HL-60 (cell line): ENCODE results near the gene PORCN.
A peak's percentile ranks its signal among the peaks of the same experiment; 100 is the strongest.

ENCODE experiments used
- DNase-seq, 2 experiments: peaks; one replicate each; pipeline ENCODE4 v3.0.0-alpha.2; 2010 to 2020; ENCODE audit warnings: low read depth in 1 of 2, low spot score in 1 of 2
- H3K27ac ChIP-seq: fragments of 250-450 bp; sonication (Bioruptor Pico); replicated peaks from 2 replicates; pipeline ENCODE4 v1.5.1; 2020; ENCODE audit warnings: mild to moderate bottlenecking, moderate library complexity
- H3K27me3 ChIP-seq: fragments of 250-450 bp; sonication (Bioruptor Pico); 2 replicates; pipeline ENCODE4 v1.5.1; 2021; ENCODE audit warnings: mild to moderate bottlenecking, moderate library complexity; ENCODE audit not compliant: insufficient read depth, poor library complexity, severe bottlenecking
- H3K4me3 ChIP-seq: replicated peaks from 2 replicates; pipeline ENCODE4 v1.5.1; 2011; ENCODE audit warnings: mild to moderate bottlenecking, control low read depth, low read length; ENCODE audit not compliant: insufficient read depth
- GABPA ChIP-seq: IDR thresholded peaks from 2 replicates; pipeline ENCODE4 v1.6.1; 2012; ENCODE audit warnings: low read depth
- POLR2AphosphoS5 ChIP-seq: IDR thresholded peaks from 2 replicates; pipeline ENCODE4 v1.6.1; 2012; ENCODE audit warnings: low read depth
- SPI1 ChIP-seq: IDR thresholded peaks from 2 replicates; pipeline ENCODE4 v1.6.1; 2012; ENCODE audit warnings: low read depth, mild to moderate bottlenecking, borderline replicate concordance
- TF ChIP-seq, protein P1 (sequence below): IDR thresholded peaks from one replicate; pipeline ENCODE4 v1.5.1; 2011; ENCODE audit warnings: low read length, control low read depth, inconsistent platforms; ENCODE audit not compliant: insufficient read depth
- TF ChIP-seq, protein P2 (sequence below): IDR thresholded peaks from 2 replicates; pipeline ENCODE4 v1.6.1; 2012; ENCODE audit warnings: low read depth; ENCODE audit not compliant: insufficient replicate concordance

Gene PORCN

DNA sequence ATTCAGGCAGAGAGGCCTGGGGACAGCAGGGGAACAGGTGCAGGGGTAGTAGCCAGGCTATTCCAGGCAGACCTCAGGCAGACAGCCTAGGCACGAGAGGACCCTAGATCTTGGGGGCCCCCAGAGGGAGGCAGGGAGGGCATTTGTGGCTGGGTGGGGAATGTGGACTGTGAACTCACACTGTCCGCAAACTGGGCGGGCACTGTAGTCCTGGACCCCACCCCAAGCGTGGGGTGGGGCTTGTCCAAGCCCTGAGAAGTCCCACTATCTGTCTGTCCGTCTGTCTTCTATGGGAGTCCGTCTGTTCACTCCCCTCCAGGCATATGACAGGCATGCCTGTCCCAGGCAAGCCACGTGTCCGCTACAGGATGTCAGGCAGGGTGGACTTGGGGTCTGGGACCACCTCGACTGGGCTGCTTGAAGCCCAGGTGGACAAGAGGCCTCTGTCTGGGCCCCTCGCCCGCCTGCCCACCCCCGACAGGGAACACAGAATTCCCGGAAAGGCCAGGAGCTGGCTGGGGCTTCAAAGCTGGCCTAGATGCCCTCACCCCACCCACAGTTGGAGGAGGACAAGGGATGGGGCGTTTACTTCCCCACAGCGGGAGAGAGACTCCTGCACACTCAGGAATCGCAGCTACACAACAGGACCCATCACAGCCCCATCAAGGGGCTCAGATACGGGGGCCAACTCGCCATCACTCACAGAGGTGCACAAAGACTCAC, 38.5 kb upstream of the PORCN start, which contains the start of gene SLC38A5:
Gene SLC38A5, minus strand, starts transcription at position 151 of the 723 bp plus-strand sequence. CDS start 2,336 bp downstream, outside the sequence.
- Histone ChIP-seq H3K27ac (peak within 1 kb of the TSS; percentile 79), H3K4me3 (peak within 1 kb of the TSS; percentile 67), H3K27me3 (no peaks in the 10 kb centered on the region)
- no peak for DNase-seq
- TF ChIP-seq POLR2AphosphoS5: no peak
- TF ChIP-seq, protein P1, sequence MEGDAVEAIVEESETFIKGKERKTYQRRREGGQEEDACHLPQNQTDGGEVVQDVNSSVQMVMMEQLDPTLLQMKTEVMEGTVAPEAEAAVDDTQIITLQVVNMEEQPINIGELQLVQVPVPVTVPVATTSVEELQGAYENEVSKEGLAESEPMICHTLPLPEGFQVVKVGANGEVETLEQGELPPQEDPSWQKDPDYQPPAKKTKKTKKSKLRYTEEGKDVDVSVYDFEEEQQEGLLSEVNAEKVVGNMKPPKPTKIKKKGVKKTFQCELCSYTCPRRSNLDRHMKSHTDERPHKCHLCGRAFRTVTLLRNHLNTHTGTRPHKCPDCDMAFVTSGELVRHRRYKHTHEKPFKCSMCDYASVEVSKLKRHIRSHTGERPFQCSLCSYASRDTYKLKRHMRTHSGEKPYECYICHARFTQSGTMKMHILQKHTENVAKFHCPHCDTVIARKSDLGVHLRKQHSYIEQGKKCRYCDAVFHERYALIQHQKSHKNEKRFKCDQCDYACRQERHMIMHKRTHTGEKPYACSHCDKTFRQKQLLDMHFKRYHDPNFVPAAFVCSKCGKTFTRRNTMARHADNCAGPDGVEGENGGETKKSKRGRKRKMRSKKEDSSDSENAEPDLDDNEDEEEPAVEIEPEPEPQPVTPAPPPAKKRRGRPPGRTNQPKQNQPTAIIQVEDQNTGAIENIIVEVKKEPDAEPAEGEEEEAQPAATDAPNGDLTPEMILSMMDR: no peak

DNA sequence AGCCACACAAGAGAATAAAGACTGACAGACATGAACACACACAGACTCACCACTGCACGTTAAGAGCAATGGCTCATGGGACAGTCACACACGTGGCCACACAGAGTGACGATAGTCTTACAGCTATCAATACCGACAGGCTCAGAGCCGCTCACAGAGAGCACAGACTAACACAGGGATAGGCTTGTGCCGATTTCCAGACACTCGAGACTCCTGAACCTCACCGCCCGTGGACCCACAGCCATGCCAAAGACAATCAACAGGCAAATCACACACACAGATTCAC, 38.0 kb upstream of the PORCN start:
- no peak for DNase-seq
- H3K4me3 ChIP-seq: no peak overlapping the region
- no peaks in the 10 kb centered on the region for H3K27me3 ChIP-seq
- H3K27ac ChIP-seq: no peak overlapping the region
- TF ChIP-seq, protein P1: no peak
- TF ChIP-seq POLR2AphosphoS5 (no peak), SPI1 (no peak), GABPA (no peak)
- TF ChIP-seq, protein P2, sequence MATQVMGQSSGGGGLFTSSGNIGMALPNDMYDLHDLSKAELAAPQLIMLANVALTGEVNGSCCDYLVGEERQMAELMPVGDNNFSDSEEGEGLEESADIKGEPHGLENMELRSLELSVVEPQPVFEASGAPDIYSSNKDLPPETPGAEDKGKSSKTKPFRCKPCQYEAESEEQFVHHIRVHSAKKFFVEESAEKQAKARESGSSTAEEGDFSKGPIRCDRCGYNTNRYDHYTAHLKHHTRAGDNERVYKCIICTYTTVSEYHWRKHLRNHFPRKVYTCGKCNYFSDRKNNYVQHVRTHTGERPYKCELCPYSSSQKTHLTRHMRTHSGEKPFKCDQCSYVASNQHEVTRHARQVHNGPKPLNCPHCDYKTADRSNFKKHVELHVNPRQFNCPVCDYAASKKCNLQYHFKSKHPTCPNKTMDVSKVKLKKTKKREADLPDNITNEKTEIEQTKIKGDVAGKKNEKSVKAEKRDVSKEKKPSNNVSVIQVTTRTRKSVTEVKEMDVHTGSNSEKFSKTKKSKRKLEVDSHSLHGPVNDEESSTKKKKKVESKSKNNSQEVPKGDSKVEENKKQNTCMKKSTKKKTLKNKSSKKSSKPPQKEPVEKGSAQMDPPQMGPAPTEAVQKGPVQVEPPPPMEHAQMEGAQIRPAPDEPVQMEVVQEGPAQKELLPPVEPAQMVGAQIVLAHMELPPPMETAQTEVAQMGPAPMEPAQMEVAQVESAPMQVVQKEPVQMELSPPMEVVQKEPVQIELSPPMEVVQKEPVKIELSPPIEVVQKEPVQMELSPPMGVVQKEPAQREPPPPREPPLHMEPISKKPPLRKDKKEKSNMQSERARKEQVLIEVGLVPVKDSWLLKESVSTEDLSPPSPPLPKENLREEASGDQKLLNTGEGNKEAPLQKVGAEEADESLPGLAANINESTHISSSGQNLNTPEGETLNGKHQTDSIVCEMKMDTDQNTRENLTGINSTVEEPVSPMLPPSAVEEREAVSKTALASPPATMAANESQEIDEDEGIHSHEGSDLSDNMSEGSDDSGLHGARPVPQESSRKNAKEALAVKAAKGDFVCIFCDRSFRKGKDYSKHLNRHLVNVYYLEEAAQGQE: no peak

DNA sequence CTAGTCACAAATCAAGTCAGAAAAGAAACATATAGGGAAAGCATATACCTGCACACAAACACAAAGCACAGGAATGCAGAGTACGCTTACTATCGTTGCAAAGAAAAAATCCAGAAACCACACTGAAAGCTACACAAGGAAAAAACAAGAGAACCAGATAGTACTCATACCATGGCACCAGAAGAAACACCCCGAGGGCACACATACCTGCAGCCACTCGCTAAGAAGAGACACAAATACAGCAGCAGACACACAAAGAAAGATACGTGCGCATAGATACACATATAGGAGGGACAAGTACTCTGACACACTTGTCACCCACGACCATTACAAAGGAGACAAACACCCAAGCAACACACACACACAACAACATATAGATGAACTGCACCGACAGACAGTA, 37.3 kb upstream of the PORCN start:
- no peak for TF ChIP-seq GABPA
- TF ChIP-seq, protein P1: no peak
- no peak for TF ChIP-seq SPI1
- no peak for TF ChIP-seq POLR2AphosphoS5
- TF ChIP-seq, protein P2: no peak

GRCh38 chrX:48472225-48472624, 36.6 kb upstream of the PORCN start:
- DNase-seq: no peak
- Histone ChIP-seq H3K4me3 (no peak overlapping the region), H3K27ac (no peak overlapping the region), H3K27me3 (no peaks in the 10 kb centered on the region)
- TF ChIP-seq, protein P2: no peak
- no peak for TF ChIP-seq POLR2AphosphoS5
- TF ChIP-seq GABPA: no peak
- TF ChIP-seq, protein P1: no peak
- no peak for TF ChIP-seq SPI1

More for the DNA sequence above, 37.3 kb upstream of the PORCN start:
- H3K27me3 ChIP-seq: no peaks in the 10 kb centered on the region
- no peak overlapping the region for H3K27ac ChIP-seq
- no peak overlapping the region for H3K4me3 ChIP-seq
- DNase-seq: no peak
